Neuronal stem cell (in vitro differentiated cells): ENCODE results near the gene CNDP2.
"Not testable (repeated sequence)": the region's sequence is repeated elsewhere in the genome, so short reads cannot be mapped to it uniquely, and the experiment has no call there.

Source experiments
- DNase-seq: peaks from one replicate; pipeline ENCODE4 v3.0.0-alpha.2; 2013; ENCODE audit warnings: low spot score
- H2AFZ ChIP-seq: one replicate; pipeline ENCODE4 v1.6.1; 2013; ENCODE audit warnings: mild to moderate bottlenecking, low read length, inconsistent platforms
- H2AK5ac ChIP-seq: 2 replicates; pipeline ENCODE4 v1.6.1; 2013; ENCODE audit warnings: low read depth, mild to moderate bottlenecking, inconsistent platforms, low read length, moderate library complexity, mixed read lengths
- H2BK120ac ChIP-seq: 2 replicates; pipeline ENCODE4 v1.6.1; 2013; ENCODE audit warnings: low read depth, mild to moderate bottlenecking, inconsistent platforms, low read length, moderate library complexity, mixed read lengths
- H2BK12ac ChIP-seq: one replicate; pipeline ENCODE4 v1.6.1; 2013; ENCODE audit warnings: low read length, inconsistent platforms
- H2BK15ac ChIP-seq: 2 replicates; pipeline ENCODE4 v1.6.1; 2013; ENCODE audit warnings: mild to moderate bottlenecking, low read length, inconsistent platforms, mixed read lengths
- H2BK5ac ChIP-seq: one replicate; pipeline ENCODE4 v1.6.1; 2013; ENCODE audit warnings: inconsistent platforms, mild to moderate bottlenecking, low read length, moderate library complexity
- H3K14ac ChIP-seq: one replicate; pipeline ENCODE4 v1.6.1; 2013; ENCODE audit warnings: low read length, inconsistent platforms
- H3K18ac ChIP-seq: 2 replicates; pipeline ENCODE4 v1.6.1; 2013; ENCODE audit warnings: low read length, inconsistent platforms
- H3K23ac ChIP-seq: 2 replicates; pipeline ENCODE4 v1.6.1; 2013; ENCODE audit warnings: low read depth, mild to moderate bottlenecking, mixed read lengths, low read length, inconsistent platforms; ENCODE audit not compliant: poor library complexity
- H3K27ac ChIP-seq: replicated peaks from 3 replicates; pipeline ENCODE4 v1.5.1; 2013; ENCODE audit warnings: low read length, inconsistent platforms
- H3K27me3 ChIP-seq, 3 experiments: 2 replicates each; pipeline ENCODE4 v1.6.1; 2013; ENCODE audit warnings: low read length in 3 of 3, mild to moderate bottlenecking in 2 of 3, inconsistent platforms in 1 of 3, low read depth in 1 of 3, mixed read lengths in 1 of 3, moderate library complexity in 1 of 3; ENCODE audit not compliant: control insufficient read depth in 3 of 3, insufficient read depth in 3 of 3
- H3K36me3 ChIP-seq, 2 donors: replicated peaks in 1 of 2; 2 replicates each; pipeline ENCODE4 v1.6.1; 2013; ENCODE audit warnings: low read length in 2 of 2; ENCODE audit not compliant: control insufficient read depth in 2 of 2, insufficient read depth in 2 of 2
- H3K4ac ChIP-seq: 2 replicates; pipeline ENCODE4 v1.6.1; 2013; ENCODE audit warnings: inconsistent platforms, mild to moderate bottlenecking, low read length, moderate library complexity
- H3K4me1 ChIP-seq, 2 donors: 1 replicate in 1 of 2; 2 replicates in 1 of 2; pipeline ENCODE4 v1.6.1; 2013; ENCODE audit warnings: low read length in 2 of 2, low read depth in 1 of 2; ENCODE audit not compliant: control insufficient read depth in 2 of 2, insufficient read depth in 1 of 2
- H3K4me2 ChIP-seq: one replicate; pipeline ENCODE4 v1.6.1; 2013; ENCODE audit warnings: mild to moderate bottlenecking, low read length, inconsistent platforms; ENCODE audit not compliant: insufficient read depth, poor library complexity, severe bottlenecking
- H3K4me3 ChIP-seq, 2 donors: 2 replicates each; pipeline ENCODE4 v1.5.1; 2013; ENCODE audit warnings: low read length in 2 of 2, mild to moderate bottlenecking in 2 of 2, inconsistent platforms in 1 of 2, moderate library complexity in 1 of 2
- H3K79me1 ChIP-seq: one replicate; pipeline ENCODE4 v1.6.1; 2013; ENCODE audit warnings: low read depth, mild to moderate bottlenecking, inconsistent platforms, low read length, moderate library complexity
- H3K9ac ChIP-seq: one replicate; pipeline ENCODE4 v1.6.1; 2013; ENCODE audit warnings: mild to moderate bottlenecking, low read depth, low read length, inconsistent platforms; ENCODE audit not compliant: poor library complexity
- H3K9me3 ChIP-seq, 2 donors: replicated peaks in 1 of 2; 2 replicates each; pipeline versions ENCODE3 to v1.6.1; 2013; ENCODE audit warnings: low read length in 2 of 2, mild to moderate bottlenecking in 2 of 2, inconsistent platforms in 1 of 2, low read depth in 1 of 2, mixed read lengths in 1 of 2, moderate library complexity in 1 of 2; ENCODE audit not compliant: control insufficient read depth in 2 of 2, insufficient read depth in 1 of 2
- H4K8ac ChIP-seq: one replicate; pipeline ENCODE4 v1.6.1; 2013; ENCODE audit warnings: low read depth, mild to moderate bottlenecking, inconsistent platforms, low read length, moderate library complexity
- H4K91ac ChIP-seq: one replicate; pipeline ENCODE4 v1.6.1; 2013; ENCODE audit warnings: low read length, low read depth, mild to moderate bottlenecking, inconsistent platforms; ENCODE audit not compliant: poor library complexity
- WGBS, 2 donors: extraction: QIAGEN DNeasy Blood & Tissue Kit; methylation state at CpG; one replicate each; pipeline ENCODE4 v1.1.7; 2013; ENCODE audit warnings: missing lambda C conversion rate in 2 of 2, mixed read lengths in 1 of 2; ENCODE audit not compliant: insufficient read length in 2 of 2, insufficient replicate concordance in 1 of 2; ENCODE audit errors: extremely low coverage in 2 of 2; 5-methylcytosine and 5-hydroxymethylcytosine counted together

Gene CNDP2

GRCh38 chr18:74498712-74499627 lies 2.8 kb downstream of the CNDP2 start:
- no peak overlapping the region for H3K23ac ChIP-seq
- H3K9ac ChIP-seq: no peak overlapping the region
- H3K79me1 ChIP-seq: peaks cover 4% of the 10 kb centered on the region
- no peak overlapping the region for H3K14ac ChIP-seq
- WGBS, 2 donors: no CpG with 5 or more reads among the region's 14 CpGs
- H3K27ac ChIP-seq: no peak overlapping the region
- H3K4ac ChIP-seq: no peak overlapping the region
- no peak overlapping the region for H2AK5ac ChIP-seq
- H4K8ac ChIP-seq: no peak overlapping the region
- H3K9me3 ChIP-seq: no peaks in the 10 kb centered on the region
- no peak overlapping the region for H3K4me2 ChIP-seq
- no peak for DNase-seq
- H3K18ac ChIP-seq: no peak overlapping the region
- no peak overlapping the region for H2AFZ ChIP-seq
- peaks cover 5 to 13% of the 10 kb centered on the region in 2 donors for H3K4me1 ChIP-seq
- peaks cover 16 to 60% of the 10 kb centered on the region in 2 donors for H3K36me3 ChIP-seq
- no peak overlapping the region for H2BK120ac ChIP-seq
- H2BK12ac ChIP-seq: no peak overlapping the region
- peaks cover 0 to 3% (median 0%) of the 10 kb centered on the region in 3 experiments for H3K27me3 ChIP-seq
- H3K4me3 ChIP-seq: no peak overlapping the region
- no peak overlapping the region for H4K91ac ChIP-seq
- no peak overlapping the region for H2BK15ac ChIP-seq
- H2BK5ac ChIP-seq: no peak overlapping the region

- Histone ChIP-seq H2AK5ac (no peak overlapping the region), H3K4me3 (no peak overlapping the region), H3K36me3 (peaks cover 18 to 66% of the 10 kb centered on the region in 2 donors), H4K8ac (no peak overlapping the region), H3K18ac (no peak overlapping the region), H3K9ac (no peak overlapping the region), H3K4me1 (peaks cover 5 to 13% of the 10 kb centered on the region in 2 donors), H3K4ac (no peak overlapping the region), H3K4me2 (no peak overlapping the region), H2BK12ac (no peak overlapping the region), H3K23ac (no peak overlapping the region), H3K14ac (no peak overlapping the region), H2BK15ac (no peak overlapping the region), H2AFZ (no peak overlapping the region), H2BK120ac (no peak overlapping the region), H3K27me3 (peaks cover 0 to 3% (median 0%) of the 10 kb centered on the region in 3 experiments), H4K91ac (no peak overlapping the region), H3K9me3 (no peaks in the 10 kb centered on the region), H2BK5ac (no peak overlapping the region), H3K79me1 (peaks cover 5% of the 10 kb centered on the region), H3K27ac (no peak overlapping the region)
- no peak for DNase-seq
- WGBS, 2 donors: no CpG with 5 or more reads among the region's 9 CpGs
These were observed 3.5 kb downstream of the CNDP2 start for GRCh38 chr18:74499633-74500032.

DNA sequence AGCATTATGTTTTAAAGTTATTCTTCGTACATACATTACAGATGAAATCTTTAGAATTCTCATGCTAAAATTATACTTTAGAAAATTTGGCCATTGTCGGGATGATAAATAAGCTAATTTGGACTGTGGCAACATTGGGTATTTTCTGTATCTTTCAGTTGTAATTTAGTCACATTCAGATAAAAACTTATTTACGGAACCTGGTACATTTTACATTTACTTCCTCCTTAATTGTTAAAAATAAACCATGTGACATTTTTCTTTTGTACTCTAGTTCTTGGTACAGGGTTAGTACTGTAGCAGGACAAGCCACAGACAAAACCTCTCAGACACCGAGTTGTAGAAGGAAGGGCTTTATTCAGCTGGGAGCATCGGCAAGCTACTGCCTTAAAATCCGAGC lies 4.2 kb downstream of the CNDP2 start:
- H3K4me3 ChIP-seq: no peak overlapping the region
- no peak overlapping the region for H3K23ac ChIP-seq
- no peak overlapping the region for H3K4me2 ChIP-seq
- no peak overlapping the region for H2BK12ac ChIP-seq
- no peak overlapping the region for H2AFZ ChIP-seq
- no peak overlapping the region for H3K18ac ChIP-seq
- no peak overlapping the region for H4K91ac ChIP-seq
- H3K9ac ChIP-seq: no peak overlapping the region
- H3K4me1 ChIP-seq: peaks cover 5 to 13% of the 10 kb centered on the region in 2 donors
- H4K8ac ChIP-seq: no peak overlapping the region
- peaks cover 18 to 73% of the 10 kb centered on the region in 2 donors for H3K36me3 ChIP-seq
- H3K9me3 ChIP-seq: no peaks in the 10 kb centered on the region
- H3K27ac ChIP-seq: no peak overlapping the region
- no peak overlapping the region for H2BK120ac ChIP-seq
- H2BK5ac ChIP-seq: no peak overlapping the region
- DNase-seq: no peak
- no peak overlapping the region for H2AK5ac ChIP-seq
- H2BK15ac ChIP-seq: no peak overlapping the region
- peaks cover 0 to 3% (median 0%) of the 10 kb centered on the region in 3 experiments for H3K27me3 ChIP-seq
- WGBS, 2 donors: no CpG with 5 or more reads among the region's 6 CpGs
- no peak overlapping the region for H3K4ac ChIP-seq
- no peak overlapping the region for H3K14ac ChIP-seq
- H3K79me1 ChIP-seq: peaks cover 5% of the 10 kb centered on the region

- H3K23ac ChIP-seq, H3K79me1 ChIP-seq, H3K4ac ChIP-seq, H3K4me2 ChIP-seq, H3K27ac ChIP-seq, H3K9me3 ChIP-seq, H2BK5ac ChIP-seq, H2BK120ac ChIP-seq, H3K18ac ChIP-seq, DNase-seq, H4K8ac ChIP-seq, H3K14ac ChIP-seq, H2AFZ ChIP-seq, H3K9ac ChIP-seq, H3K27me3 ChIP-seq, H3K4me3 ChIP-seq, H2BK12ac ChIP-seq, H4K91ac ChIP-seq, H2BK15ac ChIP-seq, H2AK5ac ChIP-seq: not testable (repeated sequence)
- WGBS, 2 donors: no CpG with 5 or more reads among the region's 8 CpGs
- peaks cover 5 to 13% of the 10 kb centered on the region in 2 donors for H3K4me1 ChIP-seq
- peaks cover 20 to 78% of the 10 kb centered on the region in 2 donors for H3K36me3 ChIP-seq
These were observed 4.6 kb downstream of the CNDP2 start for GRCh38 chr18:74500774-74501173.
